A549 (cell line): ENCODE data around the gene SLC6A3.

Experiments
- CHD4 ChIP-seq: fragments of 200-600 bp; sonication (generic); IDR thresholded peaks from 2 replicates; pipeline ENCODE4 v1.6.1; 2016; ENCODE audit warnings: antibody characterized with exemption, mild to moderate bottlenecking, borderline replicate concordance
- CTCF ChIP-seq: fragments of >200 bp; sonication (Bioruptor Twin); formaldehyde crosslinking; IDR thresholded peaks from 3 replicates; pipeline ENCODE4 v1.5.1; 2016
- KDM1A ChIP-seq: fragments of 200-600 bp; sonication (generic); IDR thresholded peaks from 2 replicates; pipeline ENCODE4 v1.6.1; 2016; ENCODE audit warnings: low read depth, mild to moderate bottlenecking
- MAX ChIP-seq: IDR thresholded peaks from 2 replicates; pipeline ENCODE4 v1.6.1; 2012
- MAZ ChIP-seq: fragments of 150-350 bp; IDR thresholded peaks from 2 replicates; pipeline ENCODE4 v1.6.1; 2014; ENCODE audit warnings: antibody characterized with exemption, low read depth, low read length, borderline replicate concordance
- PHF8 ChIP-seq: fragments of 200-600 bp; sonication (generic); IDR thresholded peaks from 2 replicates; pipeline ENCODE4 v1.6.1; 2016; ENCODE audit warnings: low read depth, mild to moderate bottlenecking, antibody characterized with exemption, moderate library complexity, borderline replicate concordance
- POLR2A ChIP-seq: IDR thresholded peaks from 2 replicates; pipeline ENCODE4 v1.6.1; 2012; ENCODE audit warnings: mild to moderate bottlenecking, low read length
- RAD21 ChIP-seq, 2 experiments: fragments of >200 bp in 1 of 2; sonication (Bioruptor Twin) in 1 of 2; formaldehyde crosslinking in 1 of 2; IDR thresholded peaks in 1 of 2; conservative IDR thresholded peaks in 1 of 2; 2 replicates in 1 of 2; 3 replicates in 1 of 2; pipeline ENCODE4 v1.6.1; 2012 to 2018; ENCODE audit warnings: inconsistent platforms in 1 of 2
- RCOR1 ChIP-seq: fragments of 150-350 bp; IDR thresholded peaks from 2 replicates; pipeline ENCODE4 v1.6.1; 2014; ENCODE audit warnings: antibody characterized with exemption, low read length, low read depth
- USF2 ChIP-seq: fragments of 450-650 bp; IDR thresholded peaks from 2 replicates; pipeline ENCODE4 v1.6.1; 2014; ENCODE audit warnings: antibody characterized with exemption
- ZNF302 ChIP-seq: fragments of 250-450 bp; sonication (Bioruptor Pico); IDR thresholded peaks from 2 replicates; pipeline ENCODE4 v1.9.0; 2021; ENCODE audit warnings: inconsistent platforms, mild to moderate bottlenecking, moderate library complexity

- TF ChIP-seq RAD21 (conservative IDR thresholded peaks at IDR 0.05 in 1 of 2, IDR thresholded peaks at IDR 0.05 in 1 of 2): no peak
- no peak for TF ChIP-seq MAZ
- no peak for TF ChIP-seq POLR2A
- TF ChIP-seq CTCF: no peak
- TF ChIP-seq MAX: no peak
- no peak for TF ChIP-seq USF2
- TF ChIP-seq RCOR1: no peak
- no peak for TF ChIP-seq CHD4
- TF ChIP-seq KDM1A: no peak
- no peak for TF ChIP-seq ZNF302
- TF ChIP-seq PHF8: no peak
These were observed 92.7 kb downstream of the SLC6A3 start for GRCh38 chr5:1352231-1353219.
